ENCODE results near the gene C16orf46.
"Not testable (repeated sequence)": the region's sequence is repeated elsewhere in the genome, so short reads cannot be mapped to it uniquely, and the experiment has no call there.

C16orf46 gene, protein sequence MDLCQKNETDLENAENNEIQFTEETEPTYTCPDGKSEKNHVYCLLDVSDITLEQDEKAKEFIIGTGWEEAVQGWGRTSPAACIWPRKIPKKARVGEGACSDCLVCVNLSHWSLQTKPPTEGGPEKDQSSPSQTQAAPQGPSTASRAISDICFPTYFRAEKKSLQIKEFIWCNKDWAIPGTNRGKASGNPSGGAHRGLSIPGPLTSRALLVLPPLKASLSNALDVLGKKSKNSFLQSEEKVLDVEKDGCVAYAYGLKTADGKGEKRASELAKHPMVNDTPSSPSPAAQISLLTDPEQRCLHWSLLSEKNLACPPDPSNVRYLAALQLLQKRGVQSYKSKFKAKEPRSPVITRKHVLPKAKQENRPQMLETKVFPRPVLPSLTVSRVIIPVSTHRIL

DNA sequence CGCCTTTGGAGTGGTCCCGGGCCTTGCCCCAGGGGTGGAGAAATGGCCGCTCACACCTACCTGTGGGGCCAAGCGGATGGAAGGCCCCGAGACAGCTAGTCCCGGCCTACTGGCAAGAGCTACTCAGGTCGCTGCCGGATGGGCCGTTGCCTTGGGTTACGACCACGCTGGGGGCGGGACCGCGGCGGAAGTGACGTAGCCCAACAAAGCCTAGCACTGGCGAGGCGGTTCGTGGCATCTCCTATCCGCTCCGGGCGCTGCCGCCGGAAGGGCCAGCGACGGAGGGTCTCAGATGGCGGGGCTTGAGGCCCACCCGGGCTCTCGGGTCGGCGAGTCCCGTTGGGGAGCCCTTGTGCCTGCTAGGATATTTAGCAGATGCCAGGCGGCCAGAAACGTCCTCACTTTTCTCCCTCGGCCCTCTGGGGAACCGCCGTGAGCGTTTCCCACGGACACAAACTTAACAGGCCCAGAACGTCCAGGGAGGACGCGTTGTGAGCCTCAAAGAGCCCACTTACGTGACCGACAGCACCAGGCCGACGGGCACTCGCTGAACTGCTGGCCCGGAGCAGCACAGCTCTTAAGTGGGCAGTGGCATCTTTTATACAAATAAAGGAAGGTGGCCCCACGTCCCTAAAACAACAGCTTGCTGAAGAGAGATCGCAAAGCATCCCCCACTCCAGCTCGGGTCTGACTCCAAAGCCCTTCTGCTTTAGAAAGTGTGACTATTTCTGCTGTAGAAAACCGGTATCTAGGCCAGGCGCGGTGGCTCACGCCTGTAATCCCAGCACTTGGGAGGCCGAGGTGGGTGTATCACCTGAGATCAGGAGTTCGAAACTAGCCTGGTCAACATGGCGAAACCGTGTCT, at the start of gene C16orf46:
TSS of gene C16orf46 (minus strand) at position 163 of the 865 bp plus-strand sequence. CDS start 13,283 bp downstream, outside the sequence.
- DNase-seq, result peak; percentile 96

DNA sequence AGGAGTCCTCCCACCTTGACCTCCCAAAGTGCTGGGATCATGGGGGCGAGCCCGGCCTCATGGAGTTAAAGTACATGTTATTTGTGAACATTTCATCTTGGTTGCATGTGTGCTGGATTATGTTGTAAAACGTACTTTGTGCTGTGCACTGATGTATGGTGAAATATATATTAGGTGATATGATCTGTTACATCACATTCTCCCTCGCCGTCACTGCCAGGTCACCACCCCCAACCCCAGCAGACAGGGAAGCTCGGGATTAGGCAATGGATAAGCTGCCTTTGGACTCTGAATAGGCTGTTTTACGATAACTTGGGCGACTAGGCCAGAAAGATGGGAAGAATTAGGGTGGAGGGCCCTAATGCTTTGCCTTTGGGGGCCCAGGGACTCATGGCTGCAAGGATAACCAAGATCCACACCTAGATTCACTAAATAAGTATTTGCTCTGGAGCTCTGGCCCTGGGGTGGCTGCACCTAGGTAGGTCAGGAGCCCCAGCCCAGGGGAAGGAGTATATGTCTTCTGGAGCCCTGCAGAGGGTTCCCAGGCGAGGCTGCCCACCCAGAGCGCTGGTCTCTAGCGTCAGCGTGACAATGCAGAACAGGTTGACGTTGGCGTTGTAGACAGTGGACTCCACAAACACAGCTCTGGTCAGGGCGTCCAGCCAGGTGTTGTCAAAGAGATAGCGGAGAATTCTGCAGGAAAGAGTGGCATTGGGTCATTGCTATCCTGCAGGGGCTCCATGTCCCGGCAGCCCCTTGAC, 46.2 kb upstream of the C16orf46 start:
- DNase-seq, result no peak

DNA sequence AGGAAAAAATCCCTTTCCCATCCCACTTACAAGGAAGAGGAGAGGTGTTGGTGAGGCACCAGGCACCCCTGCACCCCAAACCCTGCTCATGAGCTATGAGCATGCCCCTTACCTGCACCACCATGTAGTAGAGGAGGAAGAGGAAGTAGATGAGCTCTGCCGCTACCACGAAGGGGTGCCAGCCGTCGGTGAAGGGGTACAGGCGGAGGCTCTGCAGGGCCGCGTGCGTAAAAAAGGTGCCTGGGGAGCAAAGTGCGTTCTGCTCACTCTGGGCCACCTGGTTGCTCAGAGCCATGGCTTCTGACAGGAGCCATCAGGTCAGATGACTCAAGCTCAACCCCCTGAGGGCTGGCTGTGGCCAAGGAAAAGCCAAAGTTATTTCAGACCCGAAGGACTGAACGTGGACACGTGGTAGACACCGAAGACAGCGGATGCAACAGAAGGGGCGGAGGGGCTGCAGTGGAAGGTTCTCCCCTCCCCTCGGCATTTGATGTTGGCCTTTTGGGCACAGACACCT, 44.5 kb upstream of the C16orf46 start:
- DNase-seq, result no peak

DNA sequence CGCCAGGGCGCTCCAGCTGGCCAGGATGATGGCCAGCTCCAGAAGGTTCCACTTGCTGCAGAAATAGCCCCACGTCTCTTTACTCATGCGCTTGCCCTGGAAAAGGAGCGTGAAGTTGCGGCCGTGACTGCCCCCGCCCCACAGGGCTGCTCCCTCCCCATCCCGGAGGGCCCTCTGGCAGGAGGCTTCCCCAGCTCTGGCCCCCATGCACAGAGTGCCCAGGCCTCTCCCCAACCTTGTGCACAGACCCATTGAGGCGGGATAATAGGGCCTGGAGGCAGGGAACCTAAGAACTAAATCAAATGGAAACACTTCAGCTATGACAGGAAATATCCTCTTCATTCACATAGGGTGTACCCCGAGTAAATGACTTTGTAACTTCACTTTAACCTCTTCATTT, 40.4 kb upstream of the C16orf46 start:
- no peak for DNase-seq

DNA sequence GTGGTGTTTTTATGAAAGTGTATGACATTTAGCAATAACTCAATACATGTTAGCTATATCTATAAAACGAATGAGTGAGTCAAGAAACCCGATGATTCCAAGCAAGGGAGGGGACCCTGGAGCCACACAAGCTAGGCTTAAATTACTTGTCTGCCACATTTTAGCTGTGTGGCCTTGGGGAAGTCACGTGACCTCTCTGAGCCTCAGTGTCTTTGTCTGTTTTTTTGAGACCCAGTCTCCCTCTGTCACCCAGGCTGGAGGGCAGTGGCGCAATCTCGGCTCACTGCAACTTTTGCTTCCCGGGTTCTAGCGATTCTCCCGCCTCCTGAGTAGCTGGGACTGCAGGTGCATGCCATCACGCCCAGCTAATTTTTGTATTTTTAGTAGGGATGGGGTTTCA, 39.2 kb upstream of the C16orf46 start:
- no peak for DNase-seq

DNA sequence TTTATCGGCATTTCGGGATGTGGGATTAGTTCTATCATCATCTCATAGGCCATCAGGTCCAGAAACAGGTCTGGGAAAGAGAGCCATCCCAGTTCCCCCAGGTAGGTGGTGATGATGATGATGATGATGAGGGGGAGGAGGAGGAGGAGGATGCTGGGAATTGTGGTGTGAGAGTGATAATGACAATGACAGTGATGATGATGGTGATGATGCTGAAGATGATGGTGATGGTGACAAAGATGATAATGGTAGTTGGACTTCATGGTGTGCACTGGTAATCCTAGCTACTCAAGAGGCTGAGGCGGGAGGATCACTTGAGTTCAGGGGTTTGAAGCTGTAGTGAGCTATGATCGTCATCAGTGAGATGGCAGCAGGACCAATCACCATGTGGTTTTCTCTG, 35.4 kb upstream of the C16orf46 start:
- no peak for DNase-seq

DNA sequence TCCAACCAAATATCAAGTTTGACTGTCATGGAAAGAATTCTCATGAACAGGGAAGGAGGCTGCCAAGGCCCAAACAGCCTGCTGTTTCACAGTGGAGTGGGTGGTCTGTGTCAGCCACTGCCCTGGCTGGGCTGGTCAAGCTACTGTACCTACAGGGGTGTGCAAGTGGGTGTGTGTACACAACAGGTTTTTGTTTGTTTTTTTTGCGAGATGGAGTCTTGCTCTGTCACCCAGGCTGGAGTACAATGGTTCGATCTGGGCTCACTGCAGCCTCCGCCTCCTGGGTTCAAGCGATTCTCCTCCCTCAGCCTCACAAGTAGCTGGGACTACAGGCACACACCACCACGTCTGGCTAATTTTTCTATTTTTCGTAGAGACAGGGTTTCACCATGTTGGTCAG, 32.2 kb upstream of the C16orf46 start:
- not testable (repeated sequence) for DNase-seq

DNA sequence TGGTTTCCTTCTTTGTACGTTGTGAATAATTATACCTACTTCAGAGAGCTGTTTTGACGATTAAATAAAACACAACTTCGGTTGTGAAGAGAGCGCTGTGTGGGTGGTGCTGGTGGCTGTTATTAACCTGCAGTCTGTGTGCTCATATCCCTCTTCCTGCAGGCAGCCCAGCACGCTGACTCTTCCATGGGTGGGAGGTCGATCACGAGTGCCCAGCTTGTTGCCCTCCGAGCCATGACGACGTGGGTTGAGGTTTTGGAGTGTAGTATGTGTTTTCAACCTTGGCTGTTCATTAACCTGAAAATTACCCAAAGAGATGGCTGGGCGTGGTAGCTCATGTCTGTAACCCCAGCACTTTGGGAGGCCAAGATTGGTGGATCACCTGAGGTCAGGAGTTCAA, 30.5 kb upstream of the C16orf46 start:
- DNase-seq, result no peak

DNA sequence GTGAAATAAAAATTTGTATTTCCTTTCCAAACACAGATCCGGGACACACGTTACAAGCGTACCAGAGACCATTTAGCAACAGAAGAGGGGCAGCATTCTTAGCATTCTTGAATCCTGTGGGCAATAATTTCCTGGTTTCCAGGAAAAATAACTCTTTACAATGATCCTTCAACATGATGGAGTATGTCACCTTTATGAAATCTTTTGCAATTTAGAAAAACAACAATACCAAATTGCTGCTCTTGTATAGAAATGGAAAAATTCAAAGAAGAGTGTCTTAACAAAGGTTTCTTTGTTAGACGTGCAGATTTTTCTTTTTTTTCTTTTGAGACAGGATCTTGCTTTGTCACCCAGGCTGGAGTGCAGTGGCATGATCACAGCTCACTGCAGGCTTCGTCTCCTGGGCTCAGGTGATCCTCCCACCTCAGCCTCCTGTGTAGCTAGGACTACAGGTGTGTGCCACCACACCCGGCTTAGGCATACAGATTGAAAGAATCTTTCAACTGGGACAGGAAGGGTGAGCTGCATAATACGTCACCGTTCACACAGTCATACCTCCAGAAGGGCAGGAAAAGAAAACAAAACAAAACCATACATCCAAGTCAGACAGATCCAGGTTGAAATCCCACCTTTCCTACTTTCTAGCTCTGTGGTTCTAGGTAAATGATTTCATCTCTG, 29.9 kb upstream of the C16orf46 start:
- DNase-seq, result no peak

DNA sequence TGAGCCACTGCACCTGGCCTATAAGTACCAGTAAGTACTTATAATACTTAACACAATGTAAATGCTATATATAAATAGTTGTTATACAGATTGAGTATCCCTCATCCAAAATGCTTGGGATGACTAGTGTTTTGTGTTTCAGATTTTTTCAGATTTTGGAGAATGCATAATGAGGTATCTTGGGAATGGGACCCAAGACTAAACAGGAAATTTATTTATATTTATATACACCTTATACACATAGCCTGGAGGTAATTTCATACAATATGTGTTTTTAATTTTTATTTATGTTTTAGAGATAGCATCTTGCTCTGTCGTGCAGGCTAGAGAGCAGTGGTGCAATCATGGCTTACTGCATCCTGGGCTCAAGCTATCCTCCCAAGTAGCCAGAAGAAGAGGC, 28.9 kb upstream of the C16orf46 start:
- no peak for DNase-seq

DNA sequence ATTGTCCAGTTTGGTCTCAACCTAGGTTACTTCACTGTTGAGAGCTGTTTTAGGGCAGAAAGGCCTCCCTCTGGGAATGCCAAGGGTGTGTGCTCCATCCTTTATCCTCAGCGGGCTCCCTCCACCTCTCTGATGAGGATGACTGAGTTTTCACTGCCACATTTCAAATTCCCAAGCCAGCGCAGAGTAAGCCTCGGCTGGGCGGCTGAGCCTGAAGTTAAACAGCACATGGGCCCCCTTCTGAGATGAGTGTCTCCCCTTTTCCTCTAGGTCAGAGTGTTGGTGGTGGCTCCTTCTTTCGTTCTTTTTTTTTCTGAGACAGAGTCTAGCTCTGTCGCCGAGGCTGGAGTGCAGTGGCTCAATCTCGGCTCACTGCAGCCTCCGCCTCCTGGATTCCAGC, 24.7 kb upstream of the C16orf46 start:
- DNase-seq, result no peak

DNA sequence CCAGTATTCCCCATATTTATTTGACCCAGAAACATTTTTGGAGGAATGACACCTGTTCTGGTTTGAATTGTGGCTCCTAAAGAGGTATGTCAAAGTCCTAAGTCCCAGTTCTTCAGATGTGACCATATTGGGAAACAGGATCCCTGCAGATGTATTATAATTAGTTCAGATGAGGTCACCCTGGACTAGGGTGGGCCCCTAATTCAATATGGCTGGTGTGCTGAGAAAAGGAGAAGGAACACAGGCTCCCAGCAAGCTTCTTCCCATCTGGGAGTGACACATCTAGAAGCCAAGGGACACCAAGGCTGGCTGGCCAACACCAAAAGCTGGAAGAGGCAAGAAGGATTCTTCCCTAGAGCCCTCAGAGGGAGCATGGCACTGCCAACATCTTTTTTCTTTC, 22.9 kb upstream of the C16orf46 start:
- DNase-seq, result no peak

DNA sequence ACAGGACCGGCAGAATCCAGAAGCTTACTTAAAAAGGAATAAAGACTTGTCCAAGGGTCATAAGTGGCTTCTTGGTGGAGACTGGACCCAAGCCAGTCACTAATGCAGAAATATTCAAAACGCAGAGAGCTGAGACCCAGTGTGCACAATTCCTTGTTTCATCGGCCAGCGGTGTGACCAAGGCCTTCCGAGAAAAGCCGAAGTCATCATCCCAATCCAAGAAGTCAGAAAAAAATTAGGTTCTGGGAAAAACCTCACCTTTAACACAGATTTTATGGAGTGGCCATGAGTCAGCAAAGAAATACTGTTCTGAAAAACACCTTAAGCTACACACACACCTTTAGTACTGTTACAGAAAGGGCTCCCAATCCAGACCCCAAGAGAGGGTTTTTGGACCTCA, 20.2 kb upstream of the C16orf46 start:
- no peak for DNase-seq

DNA sequence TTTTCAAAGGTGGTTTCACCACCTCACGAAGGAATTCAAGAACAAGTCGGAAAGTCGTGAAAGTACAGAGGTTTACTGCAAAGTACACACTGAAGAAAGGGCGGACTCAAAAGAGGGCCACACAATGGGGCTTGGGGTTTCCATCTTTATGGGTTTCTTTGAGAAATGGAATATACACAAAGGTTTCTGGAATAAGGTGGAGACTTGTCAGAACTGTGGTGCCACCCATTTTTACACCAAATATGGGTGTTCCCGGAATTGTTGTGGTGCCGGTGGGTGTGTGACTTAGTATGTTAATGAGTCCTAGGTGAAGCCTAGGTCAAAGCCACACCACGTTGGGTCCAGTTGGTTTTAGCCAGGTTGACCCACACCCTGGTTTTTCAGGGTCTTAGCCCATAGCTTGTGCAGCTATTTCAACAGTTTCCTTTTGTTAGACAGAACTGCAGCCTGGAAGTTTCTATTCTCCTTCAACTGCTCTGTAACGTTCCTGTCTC, 19.7 kb upstream of the C16orf46 start:
- no peak for DNase-seq

DNA sequence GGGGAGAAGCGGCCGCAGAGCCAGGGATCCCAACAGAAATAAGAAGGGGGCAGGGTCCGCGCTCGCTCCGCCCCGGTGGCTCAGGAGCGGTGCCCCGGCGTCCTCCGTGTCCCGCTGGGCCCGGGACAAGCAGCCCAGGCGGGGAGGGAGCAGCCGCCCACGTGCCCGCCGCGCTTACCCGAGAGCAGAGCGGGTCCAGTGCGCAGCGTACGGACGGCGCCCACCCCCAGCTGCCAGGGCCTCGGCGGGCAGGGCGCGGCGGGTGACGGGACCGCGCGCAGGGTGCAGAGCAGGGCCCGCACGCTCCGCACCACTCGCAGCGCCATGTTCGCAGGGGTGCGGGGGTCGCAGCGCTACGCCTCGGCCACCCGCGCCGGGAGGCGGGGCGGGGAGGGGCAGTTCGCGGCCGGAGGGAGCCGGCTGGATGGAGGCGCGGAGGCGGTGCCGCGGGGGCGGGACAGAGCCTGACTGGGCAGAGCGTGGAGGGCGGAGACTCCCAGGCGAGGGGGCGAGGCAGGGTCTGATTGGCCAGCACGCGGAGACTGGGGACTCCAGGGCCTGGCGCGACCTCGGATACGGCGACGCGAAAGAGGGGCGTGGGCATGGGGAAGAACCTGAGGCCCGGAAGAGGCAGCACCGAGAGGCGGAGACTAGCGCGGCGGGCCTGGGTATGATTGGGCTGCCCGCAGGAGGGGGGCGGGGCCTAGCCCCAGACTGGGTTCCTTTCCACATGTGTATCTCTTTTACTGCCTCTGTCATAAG, 19.1 kb upstream of the C16orf46 start, which contains the start of gene GCSH:
TSS of gene GCSH (minus strand) at position 443 of the 762 bp plus-strand sequence. CDS start at position 326, 117 bp downstream.
- DNase-seq, result peak; percentile 95 to 97

DNA sequence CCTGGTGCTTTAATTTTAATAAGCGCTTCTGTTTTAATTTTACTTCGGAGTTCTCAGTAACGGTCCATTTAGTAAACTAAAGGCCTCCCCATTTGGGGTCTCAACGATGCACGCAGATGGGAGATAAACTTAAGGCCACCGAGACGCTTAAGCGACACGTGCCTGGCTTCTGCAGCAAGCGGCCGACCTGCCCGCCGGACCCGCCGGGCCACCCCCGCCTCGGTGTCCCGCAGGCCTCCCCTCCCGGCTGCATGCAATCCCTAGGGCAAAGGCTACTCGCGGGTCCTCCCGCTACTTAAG, 18.6 kb upstream of the C16orf46 start:
- DNase-seq, result no peak

DNA sequence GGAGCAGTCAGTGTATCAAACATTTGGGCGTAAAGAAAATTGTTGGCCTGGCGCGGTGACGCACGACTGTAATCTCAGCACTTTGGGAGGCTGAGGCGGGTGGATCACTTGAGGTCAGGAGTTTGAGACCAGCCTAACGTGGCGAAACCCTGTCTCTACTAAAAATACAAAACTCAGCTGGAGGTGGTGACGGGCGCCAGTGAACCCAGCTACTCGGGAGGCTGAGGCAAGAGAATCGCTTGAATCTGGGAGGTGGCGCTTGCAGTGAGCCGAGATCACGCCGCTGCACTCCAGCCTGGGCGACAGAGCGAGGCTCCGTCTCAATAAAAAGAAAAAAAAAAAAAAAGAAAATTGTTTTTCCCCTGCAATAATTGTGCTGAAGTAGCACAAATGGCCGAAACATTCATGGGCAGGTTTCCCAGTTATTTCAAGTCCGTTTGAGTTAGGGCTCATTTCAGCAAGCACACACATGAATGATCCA, 17.8 kb upstream of the C16orf46 start:
- DNase-seq, result no peak

DNA sequence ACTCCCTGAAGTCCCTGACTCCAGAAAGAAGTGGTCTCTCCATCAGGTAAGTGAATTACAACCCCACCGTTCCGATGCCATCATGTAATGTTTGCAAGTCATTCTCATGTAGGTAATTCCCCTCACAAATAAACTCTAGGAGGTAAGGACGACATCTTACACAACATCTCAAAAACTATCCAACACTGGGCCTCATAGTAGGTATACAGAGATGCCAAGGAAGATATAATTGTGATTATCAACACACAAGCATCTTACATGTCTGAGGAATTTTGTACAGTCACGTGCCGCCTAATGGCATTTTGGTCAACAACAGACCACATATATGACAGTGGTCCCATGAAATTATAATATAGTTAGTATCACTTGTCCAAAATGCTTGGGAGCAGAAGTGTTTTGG, 11.8 kb upstream of the C16orf46 start:
- DNase-seq, result no peak

DNA sequence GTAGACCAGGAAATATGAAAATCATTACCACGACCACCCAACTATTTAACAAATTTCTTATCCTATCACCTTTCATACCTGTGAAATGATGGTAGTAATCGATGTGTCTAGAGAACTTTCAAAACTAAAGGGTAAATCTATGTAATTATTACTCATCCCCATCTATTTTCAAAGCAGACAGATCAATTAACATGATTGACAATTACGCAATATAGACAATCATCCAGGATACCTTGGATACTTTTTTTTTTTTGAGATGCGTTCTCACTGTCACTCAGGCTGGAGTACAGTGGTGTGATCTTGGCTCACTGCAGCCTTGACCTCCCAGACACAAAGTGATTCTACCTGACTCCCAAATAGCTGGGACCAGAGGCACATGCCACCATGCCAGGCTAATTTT, 4.0 kb upstream of the C16orf46 start:
- DNase-seq, result no peak

DNA sequence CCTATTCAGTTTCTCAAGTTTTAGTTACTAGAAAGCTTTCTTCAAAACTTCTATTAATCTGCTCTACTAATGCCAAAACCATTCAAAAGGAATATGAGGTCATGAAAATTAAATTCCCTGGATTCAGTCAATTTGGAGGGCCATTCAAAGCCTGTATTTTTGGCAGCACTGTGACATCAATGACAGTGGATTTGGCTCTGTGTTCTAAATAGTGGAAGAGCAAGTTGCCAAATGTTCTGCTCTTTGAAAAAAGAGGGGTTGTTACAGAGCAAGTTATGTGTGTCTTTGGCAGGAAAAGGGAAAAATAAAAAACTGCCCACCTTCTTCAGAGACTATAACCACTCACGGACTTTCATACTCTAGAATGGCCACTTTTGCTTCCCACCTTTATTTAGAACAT, 3.2 kb upstream of the C16orf46 start:
- no peak for DNase-seq

DNA sequence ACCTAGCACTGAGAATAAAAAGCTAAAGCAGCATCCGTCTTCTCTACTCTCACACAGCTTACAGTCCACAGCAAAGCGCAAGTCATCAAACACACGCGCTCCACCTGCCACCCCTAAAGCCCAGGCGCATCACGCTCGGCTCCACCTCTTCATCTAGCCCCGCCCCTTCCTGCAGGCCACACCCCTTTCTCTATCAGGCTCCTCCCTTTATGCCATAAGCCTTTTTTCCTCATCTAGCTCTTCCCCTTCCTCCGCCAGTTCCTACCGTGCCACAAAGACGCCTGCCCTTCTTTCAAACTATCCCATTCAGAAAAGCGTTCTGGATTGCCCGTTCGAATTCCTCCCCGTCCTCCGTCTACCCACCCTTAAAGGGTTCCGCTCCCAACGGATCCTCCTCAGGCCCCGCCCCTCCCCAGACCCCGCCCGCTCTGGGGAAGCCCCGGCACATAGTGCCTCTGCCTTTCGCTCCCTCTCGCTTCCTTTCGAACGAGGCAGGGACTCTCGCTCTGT, 417 bp downstream of the C16orf46 start:
- DNase-seq, result peak; percentile 91 to 92

Measured in stimulated activated CD4-positive, alpha-beta T cell treated with anti-CD3 and anti-CD28 coated beads, Interleukin-2, amount 100 ng/mL, for 48 hours (primary cell).